ENCODE results near the gene SYNGR1.
A peak's percentile ranks its signal among the peaks of the same experiment; 100 is the strongest.

SYNGR1 gene

GRCh38 chr22:39349967-39350726, at the start of gene SYNGR1:
TSS of gene SYNGR1 (plus strand) at chr22:39349991. CDS start at chr22:39350011, 20 bp downstream.
- DNase-seq, result no peak

GRCh38 chr22:39300186-39300830, 49.5 kb upstream of the SYNGR1 start:
- DNase-seq, result no peak

- no peak for DNase-seq
Observed at GRCh38 chr22:39301108-39301507, 48.7 kb upstream of the SYNGR1 start.

- no peak for DNase-seq
Observed at GRCh38 chr22:39301926-39302325, 47.9 kb upstream of the SYNGR1 start.

GRCh38 chr22:39302431-39302960, 47.3 kb upstream of the SYNGR1 start:
- DNase-seq, result no peak

- DNase-seq, result no peak
Observed at GRCh38 chr22:39303358-39303757, 46.4 kb upstream of the SYNGR1 start.

GRCh38 chr22:39303892-39304671, 45.7 kb upstream of the SYNGR1 start:
- DNase-seq, result no peak

- peak; percentile 77 for DNase-seq
Observed at GRCh38 chr22:39306456-39307361, 43.1 kb upstream of the SYNGR1 start.

GRCh38 chr22:39308614-39309363, 41.0 kb upstream of the SYNGR1 start:
- no peak for DNase-seq

GRCh38 chr22:39309364-39309861, 40.4 kb upstream of the SYNGR1 start:
- no peak for DNase-seq

GRCh38 chr22:39309881-39310714, 39.7 kb upstream of the SYNGR1 start:
- no peak for DNase-seq

- peak; percentile 60 for DNase-seq
Observed at GRCh38 chr22:39311592-39312400, 38.0 kb upstream of the SYNGR1 start.

- DNase-seq, result no peak
Observed at GRCh38 chr22:39312410-39312809, 37.4 kb upstream of the SYNGR1 start.

- DNase-seq, result no peak
Observed at GRCh38 chr22:39313258-39314001, 36.4 kb upstream of the SYNGR1 start.

- no peak for DNase-seq
Observed at GRCh38 chr22:39314251-39314971, 35.4 kb upstream of the SYNGR1 start.

GRCh38 chr22:39315389-39315788, 34.4 kb upstream of the SYNGR1 start:
- no peak for DNase-seq

GRCh38 chr22:39316440-39317083, 33.2 kb upstream of the SYNGR1 start:
- DNase-seq, result peak; percentile 85

All from stimulated activated CD8-positive, alpha-beta memory T cell treated with anti-CD3 and anti-CD28 coated beads, Interleukin-4, amount 100 ng/mL, for 48 hours (primary cell).